ENCODE results near the gene LCN15. TPM values are rescaled to one million over a fixed set of nuclear protein-coding genes. Genes with fewer than 3 reads are reported as not detected.
"Not testable (repeated sequence)": the region's sequence is repeated elsewhere in the genome, so short reads cannot be mapped to it uniquely, and the experiment has no call there.

Gene LCN15
- total RNA-seq, 1 donor from 2014 or later: not detected

- Histone ChIP-seq H3K4me3 (no peak overlapping the region), H3K27ac (no peak overlapping the region), H3F3A (ENCODE audit: low read depth) (peaks cover 18% of the 10 kb centered on the region), H3K27me3 (peaks cover 5% of the 10 kb centered on the region), H3K79me2 (ENCODE audit: low read depth) (peaks cover 24% of the 10 kb centered on the region), H4K20me1 (ENCODE audit: low read depth) (peaks cover 19% of the 10 kb centered on the region), H3K9me3 (ENCODE audit: low read depth) (no peaks in the 10 kb centered on the region), H3K9ac (no peak overlapping the region), H3K4me1 (peaks cover 27% of the 10 kb centered on the region), H3K36me3 (peaks cover 3% of the 10 kb centered on the region), H3K4me2 (no peak overlapping the region), H2AFZ (replicated peaks) (no peak overlapping the region)
- H3K4me3 Mint-ChIP-seq: peak overlapping the region; percentile 73
- no peak for DNase-seq (ENCODE audit: low spot score)
- peaks cover 16% of the 10 kb centered on the region for H3K27me3 Mint-ChIP-seq (ENCODE audit: insufficient read depth, low read depth)
- H3K36me3 Mint-ChIP-seq: peaks cover 11% of the 10 kb centered on the region
- H3K9me3 Mint-ChIP-seq: peaks cover 2% of the 10 kb centered on the region
- peak overlapping the region; percentile 60 for H3K27ac Mint-ChIP-seq
- no peak for TF ChIP-seq EZH2 (IDR thresholded peaks at IDR 0.05)
- no peak for TF ChIP-seq CTCF (IDR thresholded peaks at IDR 0.05)
- no peak for TF ChIP-seq EZH2phosphoT487 (IDR thresholded peaks at IDR 0.05)
- peaks cover 42% of the 10 kb centered on the region for H3K4me1 Mint-ChIP-seq
Observed at GRCh38 chr9:136805207-136805740, 41.0 kb upstream of the LCN15 start.

GRCh38 chr9:136804509-136805206, 40.3 kb upstream of the LCN15 start:
- Histone ChIP-seq H3K27me3 (peaks cover 8% of the 10 kb centered on the region), H3K9me3 (ENCODE audit: low read depth) (no peaks in the 10 kb centered on the region), H3K79me2 (ENCODE audit: low read depth) (peaks cover 18% of the 10 kb centered on the region), H3K4me1 (peaks cover 23% of the 10 kb centered on the region), H4K20me1 (ENCODE audit: low read depth) (peaks cover 12% of the 10 kb centered on the region), H3F3A (ENCODE audit: low read depth) (peaks cover 21% of the 10 kb centered on the region), H3K27ac (no peak overlapping the region), H2AFZ (replicated peaks) (no peak overlapping the region), H3K36me3 (peaks cover 2% of the 10 kb centered on the region), H3K4me2 (no peak overlapping the region), H3K4me3 (no peak overlapping the region), H3K9ac (no peak overlapping the region)
- Mint-ChIP-seq H3K4me3 (no peak overlapping the region), H3K9me3 (peaks cover 2% of the 10 kb centered on the region), H3K27me3 (ENCODE audit: insufficient read depth, low read depth) (peaks cover 16% of the 10 kb centered on the region), H3K36me3 (peaks cover 6% of the 10 kb centered on the region), H3K4me1 (peaks cover 39% of the 10 kb centered on the region), H3K27ac (no peak overlapping the region)
- no peak for DNase-seq (ENCODE audit: low spot score)
- TF ChIP-seq EZH2 (IDR thresholded peaks at IDR 0.05) (no peak), EZH2phosphoT487 (IDR thresholded peaks at IDR 0.05) (no peak), CTCF (IDR thresholded peaks at IDR 0.05) (no peak)

GRCh38 chr9:136803551-136804508, 39.5 kb upstream of the LCN15 start:
- no peak overlapping the region for H3K4me2 ChIP-seq
- no peaks in the 10 kb centered on the region for H3K36me3 ChIP-seq
- Mint-ChIP-seq H3K27me3 (ENCODE audit: insufficient read depth, low read depth) (peaks cover 16% of the 10 kb centered on the region), H3K9me3 (peaks cover 2% of the 10 kb centered on the region), H3K4me1 (peaks cover 30% of the 10 kb centered on the region), H3K27ac (no peak overlapping the region), H3K36me3 (peaks cover 6% of the 10 kb centered on the region), H3K4me3 (peak overlapping the region; percentile 7)
- peaks cover 16% of the 10 kb centered on the region for H3K27me3 ChIP-seq
- no peaks in the 10 kb centered on the region for H3K9me3 ChIP-seq (ENCODE audit: low read depth)
- no peak for DNase-seq (ENCODE audit: low spot score)
- peaks cover 4% of the 10 kb centered on the region for H4K20me1 ChIP-seq (ENCODE audit: low read depth)
- no peak overlapping the region for H2AFZ ChIP-seq (replicated peaks)
- no peak overlapping the region for H3K4me3 ChIP-seq
- H3K27ac ChIP-seq: no peak overlapping the region
- H3K9ac ChIP-seq: no peak overlapping the region
- H3K79me2 ChIP-seq (ENCODE audit: low read depth): peaks cover 9% of the 10 kb centered on the region
- peaks cover 27% of the 10 kb centered on the region for H3F3A ChIP-seq (ENCODE audit: low read depth)
- H3K4me1 ChIP-seq: peaks cover 18% of the 10 kb centered on the region
- no peak for TF ChIP-seq EZH2 (IDR thresholded peaks at IDR 0.05)
- TF ChIP-seq CTCF (IDR thresholded peaks at IDR 0.05): no peak
- no peak for TF ChIP-seq EZH2phosphoT487 (IDR thresholded peaks at IDR 0.05)

- not testable (repeated sequence) for H2AFZ ChIP-seq (replicated peaks); H3K27ac ChIP-seq; H3K79me2 ChIP-seq (ENCODE audit: low read depth); H3K4me3 ChIP-seq; H3K36me3 Mint-ChIP-seq; H3K9me3 Mint-ChIP-seq; H3K36me3 ChIP-seq; H3K4me2 ChIP-seq; H3K4me3 Mint-ChIP-seq; H3K27ac Mint-ChIP-seq; DNase-seq (ENCODE audit: low spot score); H3K9ac ChIP-seq; H3K9me3 ChIP-seq (ENCODE audit: low read depth); H4K20me1 ChIP-seq (ENCODE audit: low read depth)
- H3K27me3 ChIP-seq: peaks cover 24% of the 10 kb centered on the region
- peaks cover 29% of the 10 kb centered on the region for H3K4me1 Mint-ChIP-seq
- H3K27me3 Mint-ChIP-seq (ENCODE audit: insufficient read depth, low read depth): peaks cover 16% of the 10 kb centered on the region
- peaks cover 27% of the 10 kb centered on the region for H3F3A ChIP-seq (ENCODE audit: low read depth)
- H3K4me1 ChIP-seq: peaks cover 18% of the 10 kb centered on the region
Observed at GRCh38 chr9:136803009-136803550, 38.8 kb upstream of the LCN15 start.
